NCI-H2196 treated with DMSO at 0.1 percent for 48 hours (cell line): ENCODE data around the gene PSMD14.

Experiments
- DNase-seq: peaks from one replicate; lab custom pipeline; 2025; ENCODE audit not compliant: unreplicated experiment; lab: John Stamatoyannopoulos, UW

The PSMD14 gene

GRCh38 chr2:161418275-161418714 lies 110.1 kb downstream of the PSMD14 start:
- DNase-seq, result no peak

DNA sequence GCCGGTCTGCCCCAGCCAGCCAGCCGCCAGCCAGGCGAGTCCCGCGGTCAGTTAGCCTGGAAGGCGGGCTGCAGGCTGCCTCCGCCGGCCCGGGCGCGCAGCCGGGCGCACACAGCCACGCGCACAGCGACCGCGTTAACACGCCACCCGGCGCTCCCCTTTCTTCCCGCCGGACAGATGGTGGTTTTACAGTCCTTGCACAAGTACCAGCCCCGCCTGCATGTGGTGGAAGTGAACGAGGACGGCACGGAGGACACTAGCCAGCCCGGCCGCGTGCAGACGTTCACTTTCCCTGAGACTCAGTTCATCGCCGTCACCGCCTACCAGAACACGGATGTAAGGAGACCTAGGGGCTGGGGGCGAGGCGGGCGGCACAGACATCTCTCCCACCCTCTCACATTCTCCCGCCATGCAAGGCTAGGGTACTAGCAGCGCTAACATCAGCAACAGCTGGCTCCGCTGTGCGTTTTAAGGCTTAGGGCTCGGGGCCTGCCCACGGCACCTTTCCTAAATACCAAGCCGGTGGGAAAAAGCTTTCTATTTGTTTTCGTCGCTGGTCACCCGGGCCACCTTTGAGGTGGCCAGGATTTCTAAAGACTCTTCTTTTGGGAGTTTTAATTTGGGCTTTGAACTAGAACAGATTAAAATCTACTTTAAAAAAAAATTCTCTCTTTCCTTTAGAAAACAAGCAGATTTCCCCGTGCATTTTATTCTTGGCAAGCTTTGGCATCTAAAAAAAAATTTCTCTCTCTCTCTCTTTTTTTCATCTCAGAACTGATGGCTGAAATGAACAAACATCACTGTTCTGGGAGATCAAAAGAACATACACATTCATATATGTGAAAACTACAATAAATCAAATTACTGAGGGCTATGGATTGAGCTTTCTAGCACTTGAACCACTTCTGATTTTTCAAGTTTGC lies 110.8 kb downstream of the PSMD14 start:
- DNase-seq, result no peak

DNA sequence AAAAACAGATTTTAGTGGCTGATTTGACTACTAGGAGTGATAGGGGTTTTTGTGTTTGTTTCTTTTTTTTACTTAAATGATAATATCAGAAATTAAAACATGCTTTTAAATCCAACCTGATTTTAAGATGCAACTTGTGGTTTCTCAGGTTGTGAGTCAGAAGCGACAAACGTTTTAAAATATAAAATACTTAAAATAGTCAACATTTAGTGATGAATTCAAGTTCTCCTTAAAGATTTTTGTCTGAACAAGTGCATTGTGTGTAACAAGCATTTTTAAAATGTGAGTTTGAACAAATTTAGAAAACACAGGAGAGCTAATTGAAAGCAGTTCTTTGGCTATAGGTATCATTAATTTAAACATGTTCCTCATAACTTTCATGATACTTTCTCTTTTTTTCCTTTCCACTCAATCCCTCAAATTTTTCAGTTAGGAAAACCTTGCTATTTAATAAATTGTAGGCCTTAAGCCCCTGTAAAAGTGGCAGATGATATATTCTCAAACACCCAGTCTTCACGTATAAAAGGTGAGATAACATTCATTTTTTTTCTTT lies 111.5 kb downstream of the PSMD14 start:
- DNase-seq, result no peak

DNA sequence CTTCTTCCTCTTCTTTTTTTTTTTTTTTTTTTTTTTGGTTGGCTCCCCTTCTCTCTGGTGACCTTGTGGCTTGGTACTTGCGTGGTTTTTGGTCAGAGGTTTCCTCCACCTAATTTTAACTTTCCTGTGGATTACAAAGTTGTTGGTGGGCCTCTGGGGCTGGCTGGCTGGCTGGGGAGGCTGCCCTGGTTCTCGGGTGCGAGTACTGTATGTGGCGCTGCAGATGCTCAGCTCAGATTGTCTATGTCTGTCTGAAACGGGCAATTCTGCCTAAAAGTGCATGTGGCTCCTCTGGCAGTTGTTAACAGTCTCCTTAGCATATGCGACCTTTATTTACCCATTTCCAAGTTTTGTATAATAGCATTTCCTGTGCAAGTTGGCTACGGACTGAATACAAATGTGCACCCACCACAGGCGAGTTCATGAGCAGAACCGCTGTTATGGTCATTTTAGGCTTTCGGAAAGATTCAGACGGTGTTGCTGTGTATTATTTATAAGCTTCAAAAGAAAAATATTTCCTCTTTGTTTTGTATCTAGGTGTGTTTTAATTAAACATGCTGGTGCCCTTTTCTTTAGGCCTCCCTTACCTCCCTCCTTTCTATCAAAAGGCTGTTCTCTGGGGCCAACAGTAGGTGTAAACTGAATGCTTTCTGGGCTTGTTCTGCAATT lies 112.3 kb downstream of the PSMD14 start:
- DNase-seq, result no peak

- no peak for DNase-seq
Observed at GRCh38 chr2:161421686-161422085, 113.5 kb downstream of the PSMD14 start.

DNA sequence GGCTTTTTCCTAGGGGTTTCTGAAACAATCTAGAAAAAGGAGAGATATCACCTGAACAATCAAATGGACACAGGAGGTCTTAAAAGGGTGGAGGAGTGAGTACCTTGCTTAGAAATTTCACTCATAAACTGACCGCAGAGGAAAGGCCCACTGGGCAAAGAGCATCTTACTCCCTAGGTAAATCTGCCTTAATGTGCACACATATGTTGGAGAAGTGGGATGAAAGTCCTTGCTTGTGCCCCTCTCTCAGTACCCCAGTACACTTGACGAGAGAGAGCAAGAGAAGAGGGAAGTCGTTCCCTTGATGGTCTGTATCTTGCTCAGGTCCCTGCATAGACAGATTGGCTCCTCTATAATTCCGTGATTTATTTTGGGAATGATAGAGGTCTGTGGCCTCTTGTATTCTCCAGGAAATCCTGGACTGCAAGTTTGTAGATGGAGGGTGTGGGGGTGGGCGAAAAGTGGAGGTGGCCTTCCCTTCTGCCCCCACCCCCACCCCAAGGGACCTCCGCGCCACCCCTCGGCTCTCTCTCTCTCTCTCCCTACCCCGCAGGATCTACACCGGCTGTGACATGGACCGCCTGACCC lies 114.7 kb downstream of the PSMD14 start:
- DNase-seq, result no peak

GRCh38 chr2:161423421-161424393 lies 115.5 kb downstream of the PSMD14 start:
- no peak for DNase-seq

GRCh38 chr2:161424394-161424769 lies 116.2 kb downstream of the PSMD14 start:
- no peak for DNase-seq

GRCh38 chr2:161424891-161425727 lies 116.9 kb downstream of the PSMD14 start:
- no peak for DNase-seq

- no peak for DNase-seq
Observed at GRCh38 chr2:161425728-161426454, 117.7 kb downstream of the PSMD14 start.

DNA sequence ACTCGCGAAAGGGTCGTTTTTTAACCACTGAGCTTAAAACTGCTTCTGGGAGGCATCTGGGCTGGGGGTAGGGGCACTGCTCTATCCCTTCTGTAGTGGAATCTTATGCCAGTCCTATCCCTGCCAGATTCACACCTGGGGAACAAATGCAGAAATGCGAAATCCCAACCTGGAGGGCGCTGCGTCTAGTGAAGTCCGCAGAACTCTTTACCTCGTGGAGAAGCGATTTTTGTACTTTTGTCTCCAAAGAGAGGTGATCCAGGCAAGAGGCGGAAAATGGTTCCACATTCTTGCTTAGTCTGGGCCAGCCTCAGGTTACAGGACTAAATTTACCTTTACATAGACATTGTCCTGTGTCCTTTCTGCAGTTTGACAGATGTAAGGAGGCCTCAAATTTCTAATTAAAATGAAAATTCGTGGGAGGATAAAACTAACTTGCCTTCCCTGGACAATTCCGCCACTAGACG lies 118.3 kb downstream of the PSMD14 start:
- no peak for DNase-seq

- no peak for DNase-seq
Observed at GRCh38 chr2:161426922-161427663, 118.9 kb downstream of the PSMD14 start.

DNA sequence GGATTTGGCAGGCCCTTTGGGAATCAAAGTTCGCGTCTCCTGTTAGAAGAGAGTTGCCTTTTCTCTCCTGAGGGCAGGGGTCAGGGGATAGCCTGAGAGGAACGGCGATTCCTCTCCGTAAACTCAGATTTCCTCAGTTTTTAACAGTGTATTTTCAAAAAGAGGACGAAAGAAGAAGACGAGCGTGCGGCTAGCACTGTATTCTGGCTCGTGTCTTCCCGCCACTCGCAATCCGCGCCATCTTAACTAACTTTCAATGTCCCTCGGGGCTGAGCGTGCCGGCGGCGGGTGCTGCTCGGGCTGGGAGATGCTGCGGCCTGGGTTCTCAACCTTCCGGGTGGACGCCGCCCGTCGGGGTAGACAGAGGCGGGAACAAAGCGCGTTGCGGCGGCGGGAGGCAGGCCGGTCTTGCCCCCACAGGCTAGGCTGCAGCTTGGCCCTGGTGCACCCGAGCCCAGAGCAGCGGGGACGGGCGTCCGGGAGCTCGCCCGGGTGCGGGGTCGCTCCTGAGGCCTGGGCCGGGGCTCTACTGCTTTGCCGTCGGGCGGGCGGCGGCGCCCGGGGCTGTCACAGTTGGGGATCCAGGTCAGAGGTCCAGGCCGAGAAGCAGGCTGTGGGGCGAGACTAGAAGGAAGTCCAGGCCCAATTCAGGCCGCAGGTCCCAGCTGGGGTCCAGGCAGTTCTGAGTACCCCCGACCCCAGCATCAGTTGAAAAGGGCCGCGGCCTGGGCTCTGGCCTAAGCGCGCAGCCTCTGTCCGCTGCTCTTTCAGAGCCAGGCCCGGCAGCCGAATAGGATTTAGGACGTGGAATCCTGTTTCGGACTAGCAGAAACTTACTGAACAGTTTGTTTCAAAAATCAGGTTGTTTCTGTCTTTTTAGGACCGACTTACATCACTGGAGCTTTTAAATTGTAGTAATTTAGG lies 119.7 kb downstream of the PSMD14 start:
- no peak for DNase-seq

DNA sequence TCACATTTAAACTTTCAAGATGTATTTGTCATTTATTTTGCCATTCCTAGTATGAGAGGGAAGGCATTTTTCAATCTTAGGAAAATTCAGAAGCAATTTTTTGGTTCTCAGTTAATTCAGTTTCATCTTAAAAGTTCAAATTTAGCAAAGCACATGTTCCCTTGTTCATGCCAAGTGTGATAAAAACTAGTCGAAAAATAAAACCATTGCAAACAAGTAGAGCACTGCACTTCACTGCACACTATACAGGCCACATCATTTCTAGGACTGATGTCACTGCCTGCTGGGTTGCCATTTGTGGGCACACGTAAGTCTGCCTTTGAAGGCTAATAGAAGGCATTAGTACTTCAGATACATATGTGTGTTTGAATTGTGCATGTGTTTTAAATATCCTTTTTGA lies 122.2 kb downstream of the PSMD14 start:
- no peak for DNase-seq

GRCh38 chr2:161432107-161432506 lies 123.9 kb downstream of the PSMD14 start:
- DNase-seq, result no peak

DNA sequence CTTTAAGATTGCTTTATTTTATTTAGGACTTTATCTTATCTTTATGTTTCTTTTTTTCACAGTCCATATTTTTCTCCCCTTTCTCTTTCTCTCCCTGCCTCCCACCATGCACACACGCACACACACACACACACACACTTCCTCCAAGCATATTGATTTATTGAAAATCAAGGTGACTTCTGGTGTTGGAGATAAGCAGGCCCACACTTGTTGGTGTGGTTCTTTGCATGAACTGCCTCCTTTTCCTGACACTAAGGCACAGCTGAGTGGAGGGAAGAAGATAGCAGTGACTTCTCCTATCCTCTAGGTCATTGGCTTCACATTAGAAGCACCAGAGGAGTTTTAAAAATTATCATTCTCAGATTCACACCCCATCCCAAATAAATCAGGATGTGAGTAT lies 125.9 kb downstream of the PSMD14 start:
- no peak for DNase-seq

DNA sequence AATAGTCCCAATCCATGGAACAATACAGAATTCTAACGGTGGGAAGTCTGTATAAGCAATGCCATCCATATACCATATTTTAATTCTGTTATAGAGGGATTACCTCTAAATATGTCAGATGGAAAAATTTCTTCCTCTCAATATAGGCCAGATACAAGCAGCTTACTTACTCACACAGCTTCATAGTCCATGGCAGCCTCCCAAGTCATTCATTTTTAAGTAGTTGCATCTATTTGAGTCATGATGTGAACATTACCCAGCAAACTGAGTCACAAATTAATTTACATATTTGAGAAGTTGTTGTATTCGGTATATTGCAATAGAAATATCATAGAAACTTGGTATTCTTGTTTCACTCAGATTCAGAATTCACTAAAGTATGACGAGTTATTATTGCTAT lies 128.2 kb downstream of the PSMD14 start:
- no peak for DNase-seq
